PFSK-1 (cell line): ENCODE data around the gene BAIAP3.

Source experiments
- POLR2AphosphoS5 ChIP-seq: IDR thresholded peaks from 2 replicates; pipeline ENCODE4 v1.6.1; 2012; ENCODE audit warnings: low read depth, mild to moderate bottlenecking, control low read depth, low read length, moderate library complexity
- TAF1 ChIP-seq: IDR thresholded peaks from 2 replicates; pipeline ENCODE4 v1.6.1; 2012; ENCODE audit warnings: low read length, control low read depth, borderline replicate concordance; ENCODE audit not compliant: insufficient read depth
- TF ChIP-seq, protein P1 (sequence below), 2 experiments: IDR thresholded peaks; 2 replicates each; pipeline versions ENCODE4 v1.6.1 to v1.8.0; 2011 to 2012; ENCODE audit warnings: low read depth in 2 of 2, low read length in 2 of 2, control low read depth in 1 of 2, inconsistent platforms in 1 of 2, mild to moderate bottlenecking in 1 of 2, moderate library complexity in 1 of 2; ENCODE audit not compliant: insufficient read depth in 1 of 2

DNA sequence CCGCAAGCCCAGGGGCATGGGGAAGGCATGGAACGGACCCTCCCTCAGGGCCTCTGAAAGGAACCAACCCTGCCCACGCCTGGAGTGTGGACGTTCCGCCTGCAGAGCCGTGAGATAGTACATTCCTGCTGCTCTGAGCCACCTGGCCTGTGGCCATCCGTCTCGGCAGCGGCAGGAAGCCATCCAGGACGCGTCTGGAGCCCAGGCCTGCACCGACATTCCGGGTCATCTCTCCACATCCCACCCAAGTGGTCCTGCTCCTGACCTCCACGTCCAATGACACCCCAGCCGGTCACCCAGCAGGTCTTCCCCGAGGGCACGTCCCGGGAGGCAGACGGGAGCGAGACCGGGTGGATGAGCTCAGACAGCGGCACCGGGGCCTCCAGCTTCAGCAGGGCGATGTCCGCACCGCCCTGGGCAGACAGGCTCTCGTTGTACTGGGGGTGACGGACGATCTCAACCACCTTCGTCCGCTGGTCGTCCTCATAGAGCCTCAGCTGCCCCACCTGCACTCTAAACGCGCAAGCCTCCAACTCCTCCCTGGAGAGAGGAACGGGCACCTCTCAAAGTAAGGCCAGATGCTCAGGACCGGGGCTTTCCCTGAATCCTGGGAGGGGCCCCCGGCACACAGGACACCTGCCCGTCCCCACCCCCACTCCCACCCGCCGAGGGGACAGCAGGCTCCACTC lies 45.3 kb upstream of the BAIAP3 start:
- TF ChIP-seq, protein P1, sequence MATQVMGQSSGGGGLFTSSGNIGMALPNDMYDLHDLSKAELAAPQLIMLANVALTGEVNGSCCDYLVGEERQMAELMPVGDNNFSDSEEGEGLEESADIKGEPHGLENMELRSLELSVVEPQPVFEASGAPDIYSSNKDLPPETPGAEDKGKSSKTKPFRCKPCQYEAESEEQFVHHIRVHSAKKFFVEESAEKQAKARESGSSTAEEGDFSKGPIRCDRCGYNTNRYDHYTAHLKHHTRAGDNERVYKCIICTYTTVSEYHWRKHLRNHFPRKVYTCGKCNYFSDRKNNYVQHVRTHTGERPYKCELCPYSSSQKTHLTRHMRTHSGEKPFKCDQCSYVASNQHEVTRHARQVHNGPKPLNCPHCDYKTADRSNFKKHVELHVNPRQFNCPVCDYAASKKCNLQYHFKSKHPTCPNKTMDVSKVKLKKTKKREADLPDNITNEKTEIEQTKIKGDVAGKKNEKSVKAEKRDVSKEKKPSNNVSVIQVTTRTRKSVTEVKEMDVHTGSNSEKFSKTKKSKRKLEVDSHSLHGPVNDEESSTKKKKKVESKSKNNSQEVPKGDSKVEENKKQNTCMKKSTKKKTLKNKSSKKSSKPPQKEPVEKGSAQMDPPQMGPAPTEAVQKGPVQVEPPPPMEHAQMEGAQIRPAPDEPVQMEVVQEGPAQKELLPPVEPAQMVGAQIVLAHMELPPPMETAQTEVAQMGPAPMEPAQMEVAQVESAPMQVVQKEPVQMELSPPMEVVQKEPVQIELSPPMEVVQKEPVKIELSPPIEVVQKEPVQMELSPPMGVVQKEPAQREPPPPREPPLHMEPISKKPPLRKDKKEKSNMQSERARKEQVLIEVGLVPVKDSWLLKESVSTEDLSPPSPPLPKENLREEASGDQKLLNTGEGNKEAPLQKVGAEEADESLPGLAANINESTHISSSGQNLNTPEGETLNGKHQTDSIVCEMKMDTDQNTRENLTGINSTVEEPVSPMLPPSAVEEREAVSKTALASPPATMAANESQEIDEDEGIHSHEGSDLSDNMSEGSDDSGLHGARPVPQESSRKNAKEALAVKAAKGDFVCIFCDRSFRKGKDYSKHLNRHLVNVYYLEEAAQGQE (IDR thresholded peaks at IDR 0.05; ENCODE audit: insufficient read depth in 1 of 2, low read depth in 2 of 2, low read length in 2 of 2): no peak
- no peak for TF ChIP-seq TAF1
- no peak for TF ChIP-seq POLR2AphosphoS5
